ENCODE measurements around the gene WNT11.
"Not testable (repeated sequence)": the region's sequence is repeated elsewhere in the genome, so short reads cannot be mapped to it uniquely, and the experiment has no call there.

Gene WNT11

GRCh38 chr11:76203131-76203925 is 3.0 kb downstream of the WNT11 start:
- no peaks in the 10 kb centered on the region for H3K36me3 ChIP-seq (ENCODE audit: control insufficient read depth in 2 of 2, insufficient read depth in 2 of 2, low read length in 2 of 2)
- H3K4me3 ChIP-seq (ENCODE audit: low read length in 2 of 2) = no peak overlapping the region
- H3K9me3 ChIP-seq (ENCODE audit: control insufficient read depth in 2 of 2, low read length in 2 of 2) = no peaks in the 10 kb centered on the region
- H3K4me1 ChIP-seq (ENCODE audit: control insufficient read depth in 2 of 2, insufficient read depth in 2 of 2, low read length in 2 of 2) = peaks cover 20 to 26% of the 10 kb centered on the region in 2 donors
- H3K27ac ChIP-seq (ENCODE audit: low read depth in 2 of 2, low read length in 2 of 2) = no peak overlapping the region
- peaks cover 4 to 16% of the 10 kb centered on the region in 2 donors for H3K27me3 ChIP-seq (ENCODE audit: control insufficient read depth in 2 of 2, insufficient read depth in 2 of 2, low read length in 2 of 2)
- H3K9ac ChIP-seq (ENCODE audit: low read depth in 1 of 2, low read length in 2 of 2) = no peak overlapping the region

DNA sequence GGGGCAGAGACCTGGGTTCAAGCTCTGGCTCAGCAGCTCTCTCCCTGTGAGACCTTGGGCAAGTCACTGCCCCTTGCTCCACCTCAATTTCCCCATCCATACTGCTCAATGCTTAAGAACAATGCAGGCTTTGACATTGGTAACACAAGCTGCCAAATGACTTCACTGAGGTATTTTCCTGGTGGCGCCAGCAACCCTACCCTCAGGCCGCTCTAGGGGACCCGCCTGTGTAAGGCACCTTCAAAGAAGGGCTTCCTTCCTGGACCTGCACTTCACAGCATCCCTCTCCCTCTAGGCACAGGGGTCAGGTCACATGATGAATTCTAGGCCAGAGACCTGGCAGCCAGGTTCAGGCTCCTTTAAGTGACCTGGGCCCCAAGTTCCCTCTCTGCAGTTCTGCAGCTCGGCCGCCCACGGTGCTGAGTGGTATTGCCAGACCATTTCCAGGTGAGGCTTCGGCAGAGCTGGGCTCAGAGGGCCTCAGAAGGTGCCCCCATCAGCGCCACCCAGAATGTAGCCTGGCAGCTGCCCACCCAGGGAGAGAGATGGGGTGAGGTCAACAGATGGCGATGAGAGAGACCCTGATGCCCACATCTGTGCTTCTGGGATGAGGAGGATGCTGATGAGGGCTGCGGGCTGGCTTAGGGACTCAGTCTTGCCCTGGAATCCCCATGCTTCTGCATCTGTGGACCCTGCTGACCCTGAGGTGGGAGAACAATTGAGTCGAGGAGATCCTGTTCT is 4.5 kb downstream of the WNT11 start:
- Histone ChIP-seq H3K36me3 (ENCODE audit: control insufficient read depth in 2 of 2, insufficient read depth in 2 of 2, low read length in 2 of 2) (no peaks in the 10 kb centered on the region), H3K27me3 (ENCODE audit: control insufficient read depth in 2 of 2, insufficient read depth in 2 of 2, low read length in 2 of 2) (peaks cover 4 to 13% of the 10 kb centered on the region in 2 donors), H3K9ac (ENCODE audit: low read depth in 1 of 2, low read length in 2 of 2) (no peak overlapping the region), H3K4me3 (ENCODE audit: low read length in 2 of 2) (no peak overlapping the region), H3K9me3 (ENCODE audit: control insufficient read depth in 2 of 2, low read length in 2 of 2) (no peaks in the 10 kb centered on the region), H3K4me1 (ENCODE audit: control insufficient read depth in 2 of 2, insufficient read depth in 2 of 2, low read length in 2 of 2) (peaks cover 9 to 13% of the 10 kb centered on the region in 2 donors), H3K27ac (ENCODE audit: low read depth in 2 of 2, low read length in 2 of 2) (no peak overlapping the region)

DNA sequence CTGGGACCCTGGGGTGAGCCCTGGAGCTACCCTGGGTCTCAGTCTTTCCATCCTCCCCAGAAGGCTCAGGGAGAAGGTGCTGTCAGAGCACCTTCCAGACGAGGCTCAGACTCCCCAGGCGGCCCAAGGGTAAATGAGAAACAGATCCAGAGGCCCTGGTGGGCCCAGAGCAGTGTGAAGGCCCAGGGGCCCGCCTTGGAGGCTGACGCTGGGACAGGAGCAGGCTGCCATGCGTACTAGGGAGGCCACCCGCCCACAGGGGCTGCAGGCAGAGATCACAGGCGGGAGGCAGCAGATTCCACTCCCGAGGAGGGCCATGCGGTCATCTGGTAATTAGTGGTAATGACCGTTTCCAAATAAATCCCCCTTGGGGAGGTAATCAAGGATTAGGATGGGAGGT is 5.2 kb downstream of the WNT11 start:
- Histone ChIP-seq H3K4me1 (ENCODE audit: control insufficient read depth in 2 of 2, insufficient read depth in 2 of 2, low read length in 2 of 2) (peaks cover 5 to 8% of the 10 kb centered on the region in 2 donors), H3K27ac (ENCODE audit: low read depth in 2 of 2, low read length in 2 of 2) (no peak overlapping the region), H3K9ac (ENCODE audit: low read depth in 1 of 2, low read length in 2 of 2) (no peak overlapping the region), H3K9me3 (ENCODE audit: control insufficient read depth in 2 of 2, low read length in 2 of 2) (no peaks in the 10 kb centered on the region), H3K36me3 (ENCODE audit: control insufficient read depth in 2 of 2, insufficient read depth in 2 of 2, low read length in 2 of 2) (no peaks in the 10 kb centered on the region), H3K27me3 (ENCODE audit: control insufficient read depth in 2 of 2, insufficient read depth in 2 of 2, low read length in 2 of 2) (peaks cover 4 to 13% of the 10 kb centered on the region in 2 donors), H3K4me3 (ENCODE audit: low read length in 2 of 2) (no peak overlapping the region)

- Histone ChIP-seq H3K27me3 (ENCODE audit: control insufficient read depth in 2 of 2, insufficient read depth in 2 of 2, low read length in 2 of 2) (peaks cover 2 to 9% of the 10 kb centered on the region in 2 donors), H3K27ac (ENCODE audit: low read depth in 2 of 2, low read length in 2 of 2) (no peak overlapping the region), H3K9me3 (ENCODE audit: control insufficient read depth in 2 of 2, low read length in 2 of 2) (no peaks in the 10 kb centered on the region), H3K4me1 (ENCODE audit: control insufficient read depth in 2 of 2, insufficient read depth in 2 of 2, low read length in 2 of 2) (no peaks in the 10 kb centered on the region), H3K4me3 (ENCODE audit: low read length in 2 of 2) (no peak overlapping the region), H3K36me3 (ENCODE audit: control insufficient read depth in 2 of 2, insufficient read depth in 2 of 2, low read length in 2 of 2) (no peaks in the 10 kb centered on the region), H3K9ac (ENCODE audit: low read depth in 1 of 2, low read length in 2 of 2) (no peak overlapping the region)
These were observed 6.0 kb downstream of the WNT11 start for GRCh38 chr11:76200006-76200940.

GRCh38 chr11:76198691-76199090 is 7.6 kb downstream of the WNT11 start:
- H3K9me3 ChIP-seq (ENCODE audit: control insufficient read depth in 2 of 2, low read length in 2 of 2); H3K36me3 ChIP-seq (ENCODE audit: control insufficient read depth in 2 of 2, insufficient read depth in 2 of 2, low read length in 2 of 2); H3K4me1 ChIP-seq (ENCODE audit: control insufficient read depth in 2 of 2, insufficient read depth in 2 of 2, low read length in 2 of 2); H3K9ac ChIP-seq (ENCODE audit: low read depth in 1 of 2, low read length in 2 of 2); H3K4me3 ChIP-seq (ENCODE audit: low read length in 2 of 2); H3K27me3 ChIP-seq (ENCODE audit: control insufficient read depth in 2 of 2, insufficient read depth in 2 of 2, low read length in 2 of 2); H3K27ac ChIP-seq (ENCODE audit: low read depth in 2 of 2, low read length in 2 of 2): not testable (repeated sequence)

GRCh38 chr11:76197941-76198640 is 8.2 kb downstream of the WNT11 start:
- Histone ChIP-seq H3K9ac (ENCODE audit: low read depth in 1 of 2, low read length in 2 of 2) (no peak overlapping the region), H3K27me3 (ENCODE audit: control insufficient read depth in 2 of 2, insufficient read depth in 2 of 2, low read length in 2 of 2) (no peaks in the 10 kb centered on the region), H3K36me3 (ENCODE audit: control insufficient read depth in 2 of 2, insufficient read depth in 2 of 2, low read length in 2 of 2) (no peaks in the 10 kb centered on the region), H3K9me3 (ENCODE audit: control insufficient read depth in 2 of 2, low read length in 2 of 2) (no peaks in the 10 kb centered on the region), H3K4me1 (ENCODE audit: control insufficient read depth in 2 of 2, insufficient read depth in 2 of 2, low read length in 2 of 2) (no peaks in the 10 kb centered on the region), H3K27ac (ENCODE audit: low read depth in 2 of 2, low read length in 2 of 2) (no peak overlapping the region), H3K4me3 (ENCODE audit: low read length in 2 of 2) (no peak overlapping the region)

GRCh38 chr11:76197332-76197731 is 9.0 kb downstream of the WNT11 start:
- Histone ChIP-seq H3K9ac (ENCODE audit: low read depth in 1 of 2, low read length in 2 of 2) (no peak overlapping the region), H3K9me3 (ENCODE audit: control insufficient read depth in 2 of 2, low read length in 2 of 2) (no peaks in the 10 kb centered on the region), H3K4me1 (ENCODE audit: control insufficient read depth in 2 of 2, insufficient read depth in 2 of 2, low read length in 2 of 2) (no peaks in the 10 kb centered on the region), H3K27ac (ENCODE audit: low read depth in 2 of 2, low read length in 2 of 2) (no peak overlapping the region), H3K27me3 (ENCODE audit: control insufficient read depth in 2 of 2, insufficient read depth in 2 of 2, low read length in 2 of 2) (no peaks in the 10 kb centered on the region), H3K4me3 (ENCODE audit: low read length in 2 of 2) (no peak overlapping the region), H3K36me3 (ENCODE audit: control insufficient read depth in 2 of 2, insufficient read depth in 2 of 2, low read length in 2 of 2) (no peaks in the 10 kb centered on the region)

GRCh38 chr11:76196849-76197248 is 9.5 kb downstream of the WNT11 start:
- Histone ChIP-seq H3K9ac (ENCODE audit: low read depth in 1 of 2, low read length in 2 of 2) (no peak overlapping the region), H3K27ac (ENCODE audit: low read depth in 2 of 2, low read length in 2 of 2) (no peak overlapping the region), H3K4me1 (ENCODE audit: control insufficient read depth in 2 of 2, insufficient read depth in 2 of 2, low read length in 2 of 2) (no peaks in the 10 kb centered on the region), H3K27me3 (ENCODE audit: control insufficient read depth in 2 of 2, insufficient read depth in 2 of 2, low read length in 2 of 2) (no peaks in the 10 kb centered on the region), H3K36me3 (ENCODE audit: control insufficient read depth in 2 of 2, insufficient read depth in 2 of 2, low read length in 2 of 2) (no peaks in the 10 kb centered on the region), H3K4me3 (ENCODE audit: low read length in 2 of 2) (no peak overlapping the region), H3K9me3 (ENCODE audit: control insufficient read depth in 2 of 2, low read length in 2 of 2) (no peaks in the 10 kb centered on the region)

- Histone ChIP-seq H3K27ac (ENCODE audit: low read depth in 2 of 2, low read length in 2 of 2) (no peak overlapping the region), H3K36me3 (ENCODE audit: control insufficient read depth in 2 of 2, insufficient read depth in 2 of 2, low read length in 2 of 2) (no peaks in the 10 kb centered on the region), H3K4me3 (ENCODE audit: low read length in 2 of 2) (no peak overlapping the region), H3K9me3 (ENCODE audit: control insufficient read depth in 2 of 2, low read length in 2 of 2) (no peaks in the 10 kb centered on the region), H3K9ac (ENCODE audit: low read depth in 1 of 2, low read length in 2 of 2) (no peak overlapping the region), H3K4me1 (ENCODE audit: control insufficient read depth in 2 of 2, insufficient read depth in 2 of 2, low read length in 2 of 2) (no peaks in the 10 kb centered on the region), H3K27me3 (ENCODE audit: control insufficient read depth in 2 of 2, insufficient read depth in 2 of 2, low read length in 2 of 2) (no peaks in the 10 kb centered on the region)
These were observed 11.2 kb downstream of the WNT11 start for GRCh38 chr11:76194872-76195668.
